ENCODE data around the gene MCHR1. TPM values are rescaled to one million over a fixed set of nuclear protein-coding genes. Genes with fewer than 3 reads are reported as not detected.
A peak's percentile ranks its signal among the peaks of the same experiment; 100 is the strongest.
"Not testable (repeated sequence)": the region's sequence is repeated elsewhere in the genome, so short reads cannot be mapped to it uniquely, and the experiment has no call there.

Gene MCHR1
- polyA plus RNA-seq, 4 donors: 0.04 to 0.39 TPM; not detected in 2

- Histone ChIP-seq H3K36me3 (ENCODE audit: control insufficient read depth in 3 of 3, insufficient read depth in 2 of 3, low read depth in 1 of 3, low read length in 3 of 3) (no peaks in the 10 kb centered on the region), H3K4me1 (ENCODE audit: control insufficient read depth in 3 of 3, insufficient read depth in 2 of 3, low read depth in 1 of 3, low read length in 2 of 3) (peaks cover 0 to 19% (median 3%) of the 10 kb centered on the region in 3 donors), H3K27me3 (ENCODE audit: control insufficient read depth in 3 of 3, insufficient read depth in 3 of 3, low read length in 3 of 3) (no peaks in the 10 kb centered on the region), H3K4me3 (ENCODE audit: low read depth in 1 of 3, low read length in 3 of 3) (peak overlapping the region in 2 of 3 donors; percentile 42 to 64), H3K9me3 (ENCODE audit: control insufficient read depth in 2 of 2, insufficient read depth in 1 of 2, low read depth in 1 of 2, low read length in 1 of 2) (no peaks in the 10 kb centered on the region), H3K27ac (ENCODE audit: low read depth in 1 of 3, low read length in 2 of 3) (peak overlapping the region; percentile 82 to 96 (median 90))
- 20 to 47% (median 35%) methylated on average over 28 to 33 of the region's 33 CpGs for WGBS, 3 donors
- peak; percentile 76 to 95 for DNase-seq
- no peak for FAIRE-seq
Observed at GRCh38 chr22:40651563-40652501, 27.5 kb upstream of the MCHR1 start.

- peak overlapping the region in 1 of 3 donors; percentile 53 for H3K27ac ChIP-seq (ENCODE audit: low read depth in 1 of 3, low read length in 2 of 3)
- 94 to 98% (median 96%) methylated on average over 9 of the region's 9 CpGs for WGBS, 3 donors
- no peaks in the 10 kb centered on the region for H3K9me3 ChIP-seq (ENCODE audit: control insufficient read depth in 2 of 2, insufficient read depth in 1 of 2, low read depth in 1 of 2, low read length in 1 of 2)
- FAIRE-seq (no peak), DNase-seq (no peak)
- no peaks in the 10 kb centered on the region for H3K36me3 ChIP-seq (ENCODE audit: control insufficient read depth in 3 of 3, insufficient read depth in 2 of 3, low read depth in 1 of 3, low read length in 3 of 3)
- H3K4me3 ChIP-seq (ENCODE audit: low read depth in 1 of 3, low read length in 3 of 3): no peak overlapping the region
- H3K4me1 ChIP-seq (ENCODE audit: control insufficient read depth in 3 of 3, insufficient read depth in 2 of 3, low read depth in 1 of 3, low read length in 2 of 3): peaks cover 0 to 14% (median 3%) of the 10 kb centered on the region in 3 donors
- H3K27me3 ChIP-seq (ENCODE audit: control insufficient read depth in 3 of 3, insufficient read depth in 3 of 3, low read length in 3 of 3): no peaks in the 10 kb centered on the region
Observed at GRCh38 chr22:40653361-40653760, 25.9 kb upstream of the MCHR1 start.

- Histone ChIP-seq H3K27ac (ENCODE audit: low read depth in 1 of 3, low read length in 2 of 3) (peak overlapping the region in 1 of 3 donors; percentile 36), H3K27me3 (ENCODE audit: control insufficient read depth in 3 of 3, insufficient read depth in 3 of 3, low read length in 3 of 3) (no peaks in the 10 kb centered on the region), H3K36me3 (ENCODE audit: control insufficient read depth in 3 of 3, insufficient read depth in 2 of 3, low read depth in 1 of 3, low read length in 3 of 3) (no peaks in the 10 kb centered on the region), H3K9me3 (ENCODE audit: control insufficient read depth in 2 of 2, insufficient read depth in 1 of 2, low read depth in 1 of 2, low read length in 1 of 2) (no peaks in the 10 kb centered on the region), H3K4me3 (ENCODE audit: low read depth in 1 of 3, low read length in 3 of 3) (no peak overlapping the region), H3K4me1 (ENCODE audit: control insufficient read depth in 3 of 3, insufficient read depth in 2 of 3, low read depth in 1 of 3, low read length in 2 of 3) (peaks cover 0 to 12% (median 3%) of the 10 kb centered on the region in 3 donors)
- 44 to 48% (median 44%) methylated on average over 11 of the region's 11 CpGs for WGBS, 3 donors
- FAIRE-seq: no peak
- peak; percentile 36 to 47 for DNase-seq
Observed at GRCh38 chr22:40654522-40655167, 24.6 kb upstream of the MCHR1 start.

GRCh38 chr22:40655941-40656340 is 23.3 kb upstream of the MCHR1 start:
- H3K4me1 ChIP-seq (ENCODE audit: control insufficient read depth in 3 of 3, insufficient read depth in 2 of 3, low read depth in 1 of 3, low read length in 2 of 3): peaks cover 0 to 12% (median 3%) of the 10 kb centered on the region in 3 donors
- DNase-seq; H3K4me3 ChIP-seq (ENCODE audit: low read depth in 1 of 3, low read length in 3 of 3); H3K36me3 ChIP-seq (ENCODE audit: control insufficient read depth in 3 of 3, insufficient read depth in 2 of 3, low read depth in 1 of 3, low read length in 3 of 3); H3K27ac ChIP-seq (ENCODE audit: low read depth in 1 of 3, low read length in 2 of 3); FAIRE-seq; H3K9me3 ChIP-seq (ENCODE audit: control insufficient read depth in 2 of 2, insufficient read depth in 1 of 2, low read depth in 1 of 2, low read length in 1 of 2); H3K27me3 ChIP-seq (ENCODE audit: control insufficient read depth in 3 of 3, insufficient read depth in 3 of 3, low read length in 3 of 3): not testable (repeated sequence)
- WGBS, 3 donors: 89 to 96% (median 90%) methylated on average over 3 of the region's 3 CpGs

- not testable (repeated sequence) for H3K4me3 ChIP-seq (ENCODE audit: low read depth in 1 of 3, low read length in 3 of 3); H3K36me3 ChIP-seq (ENCODE audit: control insufficient read depth in 3 of 3, insufficient read depth in 2 of 3, low read depth in 1 of 3, low read length in 3 of 3); H3K27ac ChIP-seq (ENCODE audit: low read depth in 1 of 3, low read length in 2 of 3); H3K9me3 ChIP-seq (ENCODE audit: control insufficient read depth in 2 of 2, insufficient read depth in 1 of 2, low read depth in 1 of 2, low read length in 1 of 2); DNase-seq; FAIRE-seq; H3K27me3 ChIP-seq (ENCODE audit: control insufficient read depth in 3 of 3, insufficient read depth in 3 of 3, low read length in 3 of 3)
- 90 to 94% (median 90%) methylated on average over 10 of the region's 10 CpGs for WGBS, 3 donors
- peaks cover 0 to 12% (median 3%) of the 10 kb centered on the region in 3 donors for H3K4me1 ChIP-seq (ENCODE audit: control insufficient read depth in 3 of 3, insufficient read depth in 2 of 3, low read depth in 1 of 3, low read length in 2 of 3)
Observed at GRCh38 chr22:40656651-40657050, 22.6 kb upstream of the MCHR1 start.

- WGBS, 3 donors: 79 to 91% (median 91%) methylated on average over 6 of the region's 6 CpGs
- H3K4me3 ChIP-seq (ENCODE audit: low read depth in 1 of 3, low read length in 3 of 3): no peak overlapping the region
- no peaks in the 10 kb centered on the region for H3K36me3 ChIP-seq (ENCODE audit: control insufficient read depth in 3 of 3, insufficient read depth in 2 of 3, low read depth in 1 of 3, low read length in 3 of 3)
- FAIRE-seq (no peak), DNase-seq (no peak)
- H3K4me1 ChIP-seq (ENCODE audit: control insufficient read depth in 3 of 3, insufficient read depth in 2 of 3, low read depth in 1 of 3, low read length in 2 of 3): peaks cover 0 to 7% (median 0%) of the 10 kb centered on the region in 3 donors
- no peaks in the 10 kb centered on the region for H3K27me3 ChIP-seq (ENCODE audit: control insufficient read depth in 3 of 3, insufficient read depth in 3 of 3, low read length in 3 of 3)
- H3K27ac ChIP-seq (ENCODE audit: low read depth in 1 of 3, low read length in 2 of 3): no peak overlapping the region
- H3K9me3 ChIP-seq (ENCODE audit: control insufficient read depth in 2 of 2, insufficient read depth in 1 of 2, low read depth in 1 of 2, low read length in 1 of 2): no peaks in the 10 kb centered on the region
Observed at GRCh38 chr22:40659166-40659565, 20.1 kb upstream of the MCHR1 start.

- Histone ChIP-seq H3K27me3 (ENCODE audit: control insufficient read depth in 3 of 3, insufficient read depth in 3 of 3, low read length in 3 of 3) (no peaks in the 10 kb centered on the region), H3K9me3 (ENCODE audit: control insufficient read depth in 2 of 2, insufficient read depth in 1 of 2, low read depth in 1 of 2, low read length in 1 of 2) (no peaks in the 10 kb centered on the region), H3K36me3 (ENCODE audit: control insufficient read depth in 3 of 3, insufficient read depth in 2 of 3, low read depth in 1 of 3, low read length in 3 of 3) (no peaks in the 10 kb centered on the region), H3K4me1 (ENCODE audit: control insufficient read depth in 3 of 3, insufficient read depth in 2 of 3, low read depth in 1 of 3, low read length in 2 of 3) (no peaks in the 10 kb centered on the region), H3K4me3 (ENCODE audit: low read depth in 1 of 3, low read length in 3 of 3) (no peak overlapping the region), H3K27ac (ENCODE audit: low read depth in 1 of 3, low read length in 2 of 3) (no peak overlapping the region)
- WGBS, 3 donors: 73 to 94% (median 82%) methylated on average over 3 of the region's 3 CpGs
- DNase-seq (no peak), FAIRE-seq (no peak)
Observed at GRCh38 chr22:40660730-40661129, 18.6 kb upstream of the MCHR1 start.

GRCh38 chr22:40661671-40662070 is 17.6 kb upstream of the MCHR1 start:
- Histone ChIP-seq H3K27ac (ENCODE audit: low read depth in 1 of 3, low read length in 2 of 3) (no peak overlapping the region), H3K36me3 (ENCODE audit: control insufficient read depth in 3 of 3, insufficient read depth in 2 of 3, low read depth in 1 of 3, low read length in 3 of 3) (no peaks in the 10 kb centered on the region), H3K27me3 (ENCODE audit: control insufficient read depth in 3 of 3, insufficient read depth in 3 of 3, low read length in 3 of 3) (no peaks in the 10 kb centered on the region), H3K4me1 (ENCODE audit: control insufficient read depth in 3 of 3, insufficient read depth in 2 of 3, low read depth in 1 of 3, low read length in 2 of 3) (no peaks in the 10 kb centered on the region), H3K9me3 (ENCODE audit: control insufficient read depth in 2 of 2, insufficient read depth in 1 of 2, low read depth in 1 of 2, low read length in 1 of 2) (no peaks in the 10 kb centered on the region), H3K4me3 (ENCODE audit: low read depth in 1 of 3, low read length in 3 of 3) (no peak overlapping the region)
- FAIRE-seq (no peak), DNase-seq (no peak)
- WGBS, 3 donors: 89 to 93% (median 91%) methylated on average over 7 of the region's 7 CpGs

All from small intestine (tissue), 7 donors.